GM18873 (cell line): Measurements from ENCODE around the gene OXA1L.
"Not testable (repeated sequence)": the region's sequence is repeated elsewhere in the genome, so short reads cannot be mapped to it uniquely, and the experiment has no call there.

Experiments used
- ATAC-seq: cut with Tn5 transposase; IDR thresholded peaks from one replicate; pipeline ENCODE4 v1.9.1; 2021; ENCODE audit warnings: mild to moderate bottlenecking, moderate library complexity, moderate number of reproducible peaks; ENCODE audit not compliant: unreplicated experiment, low FRiP score

OXA1L gene

GRCh38 chr14:22766457-22767322, at the start of gene OXA1L:
TSS of gene OXA1L (plus strand) at chr14:22766688. CDS start at chr14:22766702, 14 bp downstream.
- peak; percentile 75 for ATAC-seq

GRCh38 chr14:22718091-22718490, 48.4 kb upstream of the OXA1L start:
- ATAC-seq, result no peak

- no peak for ATAC-seq
Observed at GRCh38 chr14:22721213-22721612, 45.3 kb upstream of the OXA1L start.

- no peak for ATAC-seq
Observed at GRCh38 chr14:22723815-22724214, 42.7 kb upstream of the OXA1L start.

- ATAC-seq, result not testable (repeated sequence)
Observed at GRCh38 chr14:22724847-22725246, 41.6 kb upstream of the OXA1L start.

- not testable (repeated sequence) for ATAC-seq
Observed at GRCh38 chr14:22725374-22725773, 41.1 kb upstream of the OXA1L start.

GRCh38 chr14:22726012-22726411, 40.5 kb upstream of the OXA1L start:
- ATAC-seq, result no peak

- ATAC-seq, result not testable (repeated sequence)
Observed at GRCh38 chr14:22732062-22732461, 34.4 kb upstream of the OXA1L start.

- ATAC-seq, result no peak
Observed at GRCh38 chr14:22733829-22734228, 32.7 kb upstream of the OXA1L start.

GRCh38 chr14:22735096-22735495, 31.4 kb upstream of the OXA1L start:
- ATAC-seq, result no peak

GRCh38 chr14:22736384-22736783, 30.1 kb upstream of the OXA1L start:
- ATAC-seq, result not testable (repeated sequence)

- no peak for ATAC-seq
Observed at GRCh38 chr14:22737052-22737451, 29.4 kb upstream of the OXA1L start.

- ATAC-seq, result no peak
Observed at GRCh38 chr14:22739423-22739822, 27.1 kb upstream of the OXA1L start.

GRCh38 chr14:22740020-22740419, 26.5 kb upstream of the OXA1L start:
- ATAC-seq, result no peak

- no peak for ATAC-seq
Observed at GRCh38 chr14:22747769-22748168, 18.7 kb upstream of the OXA1L start.

- ATAC-seq, result no peak
Observed at GRCh38 chr14:22748206-22748605, 18.3 kb upstream of the OXA1L start.

- ATAC-seq, result no peak
Observed at GRCh38 chr14:22748631-22749068, 17.8 kb upstream of the OXA1L start.

- ATAC-seq, result no peak
Observed at GRCh38 chr14:22752422-22752821, 14.1 kb upstream of the OXA1L start.

GRCh38 chr14:22753586-22753985, 12.9 kb upstream of the OXA1L start:
- ATAC-seq, result no peak

GRCh38 chr14:22757972-22758650, 8.4 kb upstream of the OXA1L start:
- ATAC-seq, result not testable (repeated sequence)

- ATAC-seq, result no peak
Observed at GRCh38 chr14:22761734-22762133, 4.8 kb upstream of the OXA1L start.

- ATAC-seq, result no peak
Observed at GRCh38 chr14:22764382-22764781, 2.1 kb upstream of the OXA1L start.
